CD4-positive, alpha-beta T cell treated with Interferon gamma for 1 hour (primary cell): ENCODE data around the gene ZNF490.
"Not testable (repeated sequence)": the region's sequence is repeated elsewhere in the genome, so short reads cannot be mapped to it uniquely, and the experiment has no call there.

Experiments
- DNase-seq: peaks from one replicate; pipeline ENCODE4 v3.0.0-alpha.2; 2020

ZNF490 gene

GRCh38 chr19:12621253-12622024, 10.8 kb upstream of the ZNF490 start:
- not testable (repeated sequence) for DNase-seq

- no peak for DNase-seq
Measured at GRCh38 chr19:12617646-12618045, 7.0 kb upstream of the ZNF490 start.

- no peak for DNase-seq
Measured at GRCh38 chr19:12611361-12611699, 717 bp upstream of the ZNF490 start.

GRCh38 chr19:12607631-12608030, 3.0 kb downstream of the ZNF490 start:
- DNase-seq = no peak

- DNase-seq = no peak
Measured at GRCh38 chr19:12606796-12607195, 3.8 kb downstream of the ZNF490 start.

GRCh38 chr19:12603714-12604113, 6.9 kb downstream of the ZNF490 start:
- peak; percentile 31 for DNase-seq

- no peak for DNase-seq
Measured at GRCh38 chr19:12597594-12597993, 13.0 kb downstream of the ZNF490 start.

- DNase-seq = no peak
Measured at GRCh38 chr19:12596927-12597548, 13.6 kb downstream of the ZNF490 start.

- DNase-seq = no peak
Measured at GRCh38 chr19:12596485-12596884, 14.1 kb downstream of the ZNF490 start.

GRCh38 chr19:12581100-12581499, 29.5 kb downstream of the ZNF490 start:
- DNase-seq = no peak

- no peak for DNase-seq
Measured at GRCh38 chr19:12580180-12580694, 30.4 kb downstream of the ZNF490 start.

- DNase-seq = no peak
Measured at GRCh38 chr19:12578641-12579040, 32.0 kb downstream of the ZNF490 start.

- peak; percentile 39 for DNase-seq
Measured at GRCh38 chr19:12574036-12574435, 36.6 kb downstream of the ZNF490 start.

GRCh38 chr19:12567951-12568350, 42.7 kb downstream of the ZNF490 start:
- DNase-seq = no peak

- DNase-seq = not testable (repeated sequence)
Measured at GRCh38 chr19:12566380-12566779, 44.2 kb downstream of the ZNF490 start.

- peak; percentile 83 for DNase-seq
Measured at GRCh38 chr19:12564016-12564664, 46.5 kb downstream of the ZNF490 start.

GRCh38 chr19:12555456-12555930, 55.1 kb downstream of the ZNF490 start:
- DNase-seq = no peak

GRCh38 chr19:12551060-12551832, 59.4 kb downstream of the ZNF490 start, which contains the start of gene ZNF564:
Gene ZNF564 (minus strand): TSS chr19:12551482. CDS start chr19:12551332, 150 bp downstream.
- DNase-seq = peak; percentile 94

GRCh38 chr19:12546903-12547302, 63.7 kb downstream of the ZNF490 start:
- no peak for DNase-seq

- DNase-seq = no peak
Measured at GRCh38 chr19:12546068-12546467, 64.5 kb downstream of the ZNF490 start.

- no peak for DNase-seq
Measured at GRCh38 chr19:12545267-12545666, 65.3 kb downstream of the ZNF490 start.

GRCh38 chr19:12544401-12544876, 66.2 kb downstream of the ZNF490 start:
- DNase-seq = no peak

- no peak for DNase-seq
Measured at GRCh38 chr19:12543855-12544254, 66.8 kb downstream of the ZNF490 start.
